Tibial nerve (tissue), 4 donors: ENCODE data around the gene TLR6. TPM values are rescaled to one million over a fixed set of nuclear protein-coding genes. Genes with fewer than 3 reads are reported as not detected.

Experiments
- DNase-seq, 2 donors: peaks; one replicate each; pipeline ENCODE4 v3.0.0-alpha.2; 2019; ENCODE audit warnings: low spot score in 2 of 2
- H3K27ac ChIP-seq, 4 donors: fragments of 200-600 bp; sonication (generic) in 3 of 4; one replicate each; pipeline ENCODE4 v1.5.1; 2017 to 2019; ENCODE audit warnings: mild to moderate bottlenecking in 1 of 4
- H3K27me3 ChIP-seq, 2 donors: fragments of 200-600 bp; sonication (generic) in 1 of 2; one replicate each; pipeline versions ENCODE4 v1.5.1 to v1.6.0; 2017 to 2019
- H3K36me3 ChIP-seq, 3 donors: fragments of 200-600 bp; sonication (generic); one replicate each; pipeline ENCODE4 v1.5.1; 2018 to 2019
- H3K4me1 ChIP-seq, 4 donors: fragments of 200-600 bp; sonication (generic) in 3 of 4; one replicate each; pipeline ENCODE4 v1.5.1; 2017 to 2019
- H3K4me3 ChIP-seq, 4 donors: fragments of 200-600 bp; sonication (generic) in 3 of 4; one replicate each; pipeline ENCODE4 v1.5.1; 2017 to 2019; ENCODE audit warnings: mild to moderate bottlenecking in 1 of 4, moderate library complexity in 1 of 4
- H3K9me3 ChIP-seq, 4 donors: fragments of 200-600 bp; sonication (generic) in 3 of 4; one replicate each; pipeline ENCODE4 v1.5.1; 2017 to 2019
- EP300 ChIP-seq, 2 donors: sonication (generic); formaldehyde crosslinking; IDR thresholded peaks; one replicate each; pipeline ENCODE4 v1.6.1; 2017; ENCODE audit warnings: antibody characterized with exemption in 2 of 2, mild to moderate bottlenecking in 1 of 2
- POLR2A ChIP-seq, 2 donors: fragments of 450-650 bp; IDR thresholded peaks; one replicate each; pipeline ENCODE4 v1.6.1; 2017; ENCODE audit warnings: antibody characterized with exemption in 2 of 2, mild to moderate bottlenecking in 2 of 2, moderate library complexity in 2 of 2
- WGBS, 2 donors: methylation state at CpG; one replicate each; pipeline ENCODE4 v1.1.5; 2018; 5-methylcytosine and 5-hydroxymethylcytosine counted together
- total RNA-seq, 4 donors: library from RNA; depleted of rRNA; stranded (reverse); fragments of >200 nt; gene quantifications; one replicate each; pipeline ENCODE4 v1.1.0, GENCODE V29; 2016
- TF ChIP-seq, protein P1 (sequence below), 5 experiments: fragments of 200-600 bp in 3 of 5; fragments of 450-650 bp in 2 of 5; sonication (generic) in 3 of 5; IDR thresholded peaks; one replicate each; pipeline ENCODE4 v1.5.1; 2016 to 2019; ENCODE audit warnings: antibody characterized with exemption in 5 of 5, mild to moderate bottlenecking in 3 of 5, moderate library complexity in 2 of 5

Gene TLR6
- total RNA-seq, 4 donors from 2014 or later, result 4.2 to 8.6 (median 5.2) TPM

DNA sequence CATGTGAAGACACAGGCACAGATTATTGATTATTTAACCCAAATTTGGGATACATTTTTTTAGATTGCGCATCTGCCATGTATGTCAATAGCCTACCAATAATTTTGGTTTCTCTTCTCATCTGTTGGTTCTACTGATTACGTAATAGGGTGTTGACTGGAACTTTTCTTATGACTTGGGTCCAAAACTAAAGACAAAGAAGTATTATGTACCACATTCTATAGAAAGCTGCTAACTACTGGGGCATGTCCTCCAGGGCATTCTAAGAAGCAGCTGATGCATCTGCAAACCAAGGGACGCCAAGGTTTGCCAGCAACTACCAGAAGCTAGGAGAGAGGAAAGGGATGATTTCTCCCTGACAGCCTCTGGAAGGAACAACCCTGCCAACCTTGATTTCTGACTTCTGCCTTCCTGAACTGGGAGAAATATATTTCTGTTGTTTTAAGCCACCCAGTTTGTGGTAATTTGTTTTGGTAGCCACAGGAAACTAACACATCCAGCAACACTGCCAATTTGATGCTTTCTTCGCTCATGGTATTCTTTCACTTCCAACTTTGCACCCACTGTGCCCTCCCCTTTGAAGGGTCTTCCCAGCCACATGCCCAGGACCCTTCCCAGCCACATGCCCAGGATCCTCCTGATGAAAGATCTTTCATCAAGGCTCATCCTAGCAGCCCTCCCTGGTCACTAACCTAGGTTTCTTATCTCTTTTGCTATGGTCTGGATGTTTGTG lies 36.1 kb downstream of the TLR6 start:
- Histone ChIP-seq H3K27ac (peak overlapping the region in 2 of 4 donors; percentile 7 to 32), H3K27me3 (no peaks in the 10 kb centered on the region), H3K4me3 (no peak overlapping the region), H3K9me3 (peaks cover 0 to 2% (median 0%) of the 10 kb centered on the region in 4 donors), H3K4me1 (peaks cover 0 to 21% (median 6%) of the 10 kb centered on the region in 4 donors), H3K36me3 (no peaks in the 10 kb centered on the region)
- TF ChIP-seq, protein P1, sequence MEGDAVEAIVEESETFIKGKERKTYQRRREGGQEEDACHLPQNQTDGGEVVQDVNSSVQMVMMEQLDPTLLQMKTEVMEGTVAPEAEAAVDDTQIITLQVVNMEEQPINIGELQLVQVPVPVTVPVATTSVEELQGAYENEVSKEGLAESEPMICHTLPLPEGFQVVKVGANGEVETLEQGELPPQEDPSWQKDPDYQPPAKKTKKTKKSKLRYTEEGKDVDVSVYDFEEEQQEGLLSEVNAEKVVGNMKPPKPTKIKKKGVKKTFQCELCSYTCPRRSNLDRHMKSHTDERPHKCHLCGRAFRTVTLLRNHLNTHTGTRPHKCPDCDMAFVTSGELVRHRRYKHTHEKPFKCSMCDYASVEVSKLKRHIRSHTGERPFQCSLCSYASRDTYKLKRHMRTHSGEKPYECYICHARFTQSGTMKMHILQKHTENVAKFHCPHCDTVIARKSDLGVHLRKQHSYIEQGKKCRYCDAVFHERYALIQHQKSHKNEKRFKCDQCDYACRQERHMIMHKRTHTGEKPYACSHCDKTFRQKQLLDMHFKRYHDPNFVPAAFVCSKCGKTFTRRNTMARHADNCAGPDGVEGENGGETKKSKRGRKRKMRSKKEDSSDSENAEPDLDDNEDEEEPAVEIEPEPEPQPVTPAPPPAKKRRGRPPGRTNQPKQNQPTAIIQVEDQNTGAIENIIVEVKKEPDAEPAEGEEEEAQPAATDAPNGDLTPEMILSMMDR (IDR thresholded peaks at IDR 0.05), result no peak
- TF ChIP-seq EP300 (IDR thresholded peaks at IDR 0.05), result peak in 1 of 2 donors; percentile 7
- DNase-seq, result no peak
- WGBS, 2 donors, result 55 to 63% methylated on average over 4 of the region's 4 CpGs

DNA sequence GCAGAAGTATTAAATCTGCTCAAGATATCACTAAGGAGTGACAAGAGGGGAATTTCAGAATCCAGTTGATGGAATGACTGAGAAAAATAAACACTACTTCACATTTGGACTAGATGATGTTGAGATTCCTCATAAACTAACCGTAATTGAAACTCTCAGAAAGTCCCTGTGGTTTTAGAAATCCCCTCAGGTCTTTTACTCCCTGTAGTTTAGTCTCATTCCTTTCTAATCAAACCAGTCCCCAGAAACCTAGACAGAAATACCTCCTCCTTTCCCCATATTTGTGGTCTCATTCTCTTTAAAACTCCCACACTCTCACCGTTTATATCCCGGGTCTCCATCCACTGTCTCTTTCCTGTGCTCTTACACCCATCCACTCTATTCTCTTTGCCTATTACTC lies 37.0 kb downstream of the TLR6 start:
- no peaks in the 10 kb centered on the region for H3K27me3 ChIP-seq
- no peak for TF ChIP-seq POLR2A (IDR thresholded peaks at IDR 0.05)
- TF ChIP-seq, protein P1 (IDR thresholded peaks at IDR 0.05), result no peak
- no peaks in the 10 kb centered on the region for H3K36me3 ChIP-seq
- WGBS, 2 donors, result 67 to 68% methylated on average over 3 of the region's 3 CpGs
- H3K27ac ChIP-seq, result peak overlapping the region in 1 of 4 donors; percentile 32
- peaks cover 0 to 5% (median 0%) of the 10 kb centered on the region in 4 donors for H3K9me3 ChIP-seq
- peaks cover 0 to 21% (median 8%) of the 10 kb centered on the region in 4 donors for H3K4me1 ChIP-seq
- no peak overlapping the region for H3K4me3 ChIP-seq
- no peak for DNase-seq

DNA sequence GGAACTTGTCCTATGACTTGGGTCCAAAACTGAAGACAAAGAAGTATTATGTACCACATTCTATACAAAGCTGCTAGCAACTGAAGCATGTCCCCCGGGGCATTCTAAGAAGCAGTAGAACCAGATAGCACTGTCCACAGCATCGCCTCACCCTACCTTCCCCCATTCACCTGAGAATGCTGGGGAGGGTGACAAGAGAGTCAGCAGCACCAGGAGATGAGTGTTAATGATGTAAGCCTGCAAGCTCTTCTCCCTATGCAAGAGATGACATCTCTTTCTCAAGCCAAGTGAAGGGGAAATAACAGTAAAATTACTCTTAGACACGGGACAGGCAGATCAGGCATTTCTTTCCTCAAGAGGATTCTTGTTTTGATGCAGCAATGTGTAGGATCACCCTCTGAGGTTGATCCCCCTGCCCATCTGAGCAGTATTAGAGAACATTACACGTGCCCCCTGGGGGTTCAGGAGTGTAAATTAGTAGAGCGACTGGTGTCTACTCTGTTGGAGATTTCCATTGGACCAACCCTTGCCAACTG lies 38.1 kb downstream of the TLR6 start:
- Histone ChIP-seq H3K4me3 (no peak overlapping the region), H3K27ac (no peak overlapping the region), H3K9me3 (peaks cover 0 to 5% (median 0%) of the 10 kb centered on the region in 4 donors), H3K4me1 (peaks cover 0 to 21% (median 8%) of the 10 kb centered on the region in 4 donors), H3K36me3 (no peaks in the 10 kb centered on the region), H3K27me3 (no peaks in the 10 kb centered on the region)
- TF ChIP-seq EP300 (IDR thresholded peaks at IDR 0.05) (no peak), POLR2A (IDR thresholded peaks at IDR 0.05) (no peak)
- TF ChIP-seq, protein P1 (IDR thresholded peaks at IDR 0.05), result no peak
- no peak for DNase-seq
- WGBS, 2 donors, result 67 to 71% methylated on average over 5 of the region's 5 CpGs

DNA sequence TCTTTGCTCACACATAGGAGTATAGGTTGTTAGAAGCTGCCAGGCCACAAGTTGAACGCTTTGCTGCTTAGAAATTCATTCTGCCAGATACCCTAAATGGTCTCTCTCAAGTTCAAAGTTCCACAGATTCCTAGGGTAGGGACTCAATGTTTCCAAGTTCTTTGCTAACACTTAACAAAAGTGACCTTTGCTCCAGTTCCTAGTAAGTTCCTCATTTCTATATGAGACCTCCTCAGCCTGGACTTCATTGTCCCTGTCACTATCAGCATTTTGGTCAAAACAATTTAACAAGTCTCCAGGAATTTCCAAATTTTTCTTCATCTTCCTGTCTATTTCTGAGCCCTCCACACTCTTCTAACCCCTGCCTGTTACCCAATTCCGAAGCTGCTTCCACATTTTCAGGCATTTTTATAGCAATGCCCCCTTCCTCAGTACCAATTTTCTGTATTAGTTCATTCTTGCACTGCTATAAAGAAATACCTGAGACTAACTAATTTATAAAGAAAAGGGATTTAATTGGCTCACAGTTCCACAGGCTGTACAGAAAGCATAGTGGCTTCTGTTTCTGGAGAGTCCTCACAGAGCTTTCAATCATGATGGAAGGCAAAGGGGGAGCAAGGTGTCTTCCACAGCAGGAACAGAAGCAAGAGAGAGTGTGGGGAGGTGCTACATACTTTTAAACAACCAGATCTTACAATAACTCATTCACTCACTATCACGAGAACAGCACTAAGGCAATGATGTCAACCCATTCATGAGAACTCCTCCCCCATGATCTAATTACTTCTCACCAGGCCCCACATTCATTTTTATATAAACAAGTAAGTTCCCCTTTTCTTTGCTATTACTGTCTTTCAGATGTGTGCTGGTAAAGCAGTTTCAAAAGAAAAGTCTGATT lies 40.5 kb downstream of the TLR6 start:
- H3K27ac ChIP-seq, result peak overlapping the region; percentile 8 to 88 (median 78)
- peak overlapping the region in 1 of 4 donors; percentile 5 for H3K4me3 ChIP-seq
- no peak for DNase-seq
- H3K36me3 ChIP-seq, result no peaks in the 10 kb centered on the region
- H3K9me3 ChIP-seq, result peaks cover 0 to 5% (median 0%) of the 10 kb centered on the region in 4 donors
- peaks cover 0 to 21% (median 8%) of the 10 kb centered on the region in 4 donors for H3K4me1 ChIP-seq
- no peaks in the 10 kb centered on the region for H3K27me3 ChIP-seq
- TF ChIP-seq, protein P1 (IDR thresholded peaks at IDR 0.05), result no peak
- TF ChIP-seq POLR2A (IDR thresholded peaks at IDR 0.05) (peak in 1 of 2 donors; percentile 43), EP300 (IDR thresholded peaks at IDR 0.05) (peak in 1 of 2 donors; percentile 57)
- WGBS, 2 donors, result 33 to 49% methylated on average over 3 of the region's 3 CpGs
